GM12873 (cell line): ENCODE data around the gene NFYC.

Source experiments
- TF ChIP-seq, protein P1 (sequence below): IDR thresholded peaks from 2 replicates; pipeline ENCODE4 v1.5.1; 2012; ENCODE audit warnings: low read depth, mild to moderate bottlenecking, moderate library complexity, low read length, control low read depth; ENCODE audit not compliant: insufficient read depth; ENCODE audit errors: missing control alignments

NFYC gene

DNA sequence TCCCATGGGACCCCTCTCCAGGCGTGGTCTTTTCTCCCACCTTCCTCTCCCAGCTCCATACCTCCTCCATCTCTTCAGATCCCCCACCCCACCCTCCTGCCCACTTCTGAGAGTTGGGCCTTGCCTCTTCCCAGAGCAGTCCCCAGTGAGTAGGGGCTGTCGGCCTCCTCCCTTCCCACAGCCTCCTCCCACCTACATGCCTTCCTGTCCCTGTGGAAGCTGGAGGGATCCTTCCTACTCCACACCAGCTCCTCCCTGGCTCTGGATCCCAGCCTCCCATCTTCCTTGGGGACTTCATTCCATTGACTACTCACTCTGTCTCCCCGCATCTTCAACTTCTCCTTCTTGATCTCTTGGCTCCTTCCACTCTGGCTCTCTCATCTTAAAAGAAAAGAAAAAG is 116.9 kb downstream of the NFYC start:
- TF ChIP-seq, protein P1, sequence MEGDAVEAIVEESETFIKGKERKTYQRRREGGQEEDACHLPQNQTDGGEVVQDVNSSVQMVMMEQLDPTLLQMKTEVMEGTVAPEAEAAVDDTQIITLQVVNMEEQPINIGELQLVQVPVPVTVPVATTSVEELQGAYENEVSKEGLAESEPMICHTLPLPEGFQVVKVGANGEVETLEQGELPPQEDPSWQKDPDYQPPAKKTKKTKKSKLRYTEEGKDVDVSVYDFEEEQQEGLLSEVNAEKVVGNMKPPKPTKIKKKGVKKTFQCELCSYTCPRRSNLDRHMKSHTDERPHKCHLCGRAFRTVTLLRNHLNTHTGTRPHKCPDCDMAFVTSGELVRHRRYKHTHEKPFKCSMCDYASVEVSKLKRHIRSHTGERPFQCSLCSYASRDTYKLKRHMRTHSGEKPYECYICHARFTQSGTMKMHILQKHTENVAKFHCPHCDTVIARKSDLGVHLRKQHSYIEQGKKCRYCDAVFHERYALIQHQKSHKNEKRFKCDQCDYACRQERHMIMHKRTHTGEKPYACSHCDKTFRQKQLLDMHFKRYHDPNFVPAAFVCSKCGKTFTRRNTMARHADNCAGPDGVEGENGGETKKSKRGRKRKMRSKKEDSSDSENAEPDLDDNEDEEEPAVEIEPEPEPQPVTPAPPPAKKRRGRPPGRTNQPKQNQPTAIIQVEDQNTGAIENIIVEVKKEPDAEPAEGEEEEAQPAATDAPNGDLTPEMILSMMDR: no peak

DNA sequence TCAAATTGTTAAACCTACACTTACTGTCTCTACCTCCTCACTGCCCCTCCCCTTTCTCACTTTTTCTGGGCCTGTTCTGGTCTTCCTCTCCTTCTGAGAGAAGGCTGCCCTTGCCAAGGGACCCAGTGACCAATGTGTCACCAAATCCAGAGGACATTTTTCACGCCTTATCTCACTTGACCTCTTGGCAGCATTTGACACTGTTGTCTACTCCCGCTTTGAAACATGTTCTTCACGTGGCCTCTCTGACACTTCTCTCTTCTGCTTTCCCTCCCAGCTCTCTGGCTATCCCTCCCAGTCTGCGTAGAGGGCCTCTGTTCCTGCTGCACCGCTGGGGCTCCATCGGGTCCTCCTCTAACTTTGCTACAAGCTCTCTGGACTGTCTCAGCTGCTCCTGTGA is 117.4 kb downstream of the NFYC start:
- TF ChIP-seq, protein P1: no peak

DNA sequence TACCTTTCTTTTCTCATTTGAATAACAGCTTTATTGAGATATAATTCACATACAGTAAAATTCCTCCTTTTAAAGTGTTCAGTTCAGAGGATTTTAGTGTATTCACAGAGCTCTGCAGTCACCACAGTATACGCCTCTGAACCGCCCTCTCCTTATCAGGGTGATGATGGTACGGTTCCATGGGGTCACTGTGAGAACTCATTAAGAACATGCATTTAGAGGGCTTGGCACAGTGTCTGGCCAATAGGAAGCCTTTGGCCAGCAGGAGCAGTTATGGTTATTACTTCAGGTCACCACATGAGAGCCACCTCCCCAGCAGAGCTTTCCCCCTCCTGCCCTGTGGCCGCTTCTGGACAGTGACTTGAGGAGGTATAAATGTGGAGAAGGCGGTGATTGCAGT is 119.4 kb downstream of the NFYC start:
- TF ChIP-seq, protein P1: no peak

DNA sequence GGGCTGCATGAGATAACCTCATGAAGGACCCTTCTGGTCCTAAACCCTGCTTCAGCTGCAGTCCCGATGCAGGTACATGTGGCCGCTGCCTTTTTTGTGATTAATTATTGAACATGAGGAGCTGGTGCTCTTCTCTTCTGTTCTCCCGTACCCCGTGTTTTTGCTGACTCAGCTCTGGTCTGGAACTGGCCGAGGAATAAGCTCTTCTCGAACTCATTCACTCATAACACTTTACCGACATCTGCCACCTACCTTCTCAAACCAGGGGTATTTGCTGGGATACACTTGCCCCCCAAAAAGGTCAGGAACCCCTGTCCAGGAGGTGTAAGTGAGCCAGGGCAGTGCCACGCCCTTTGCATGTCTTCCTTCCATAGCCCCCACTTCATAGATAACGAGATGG is 123.9 kb downstream of the NFYC start:
- TF ChIP-seq, protein P1: no peak

DNA sequence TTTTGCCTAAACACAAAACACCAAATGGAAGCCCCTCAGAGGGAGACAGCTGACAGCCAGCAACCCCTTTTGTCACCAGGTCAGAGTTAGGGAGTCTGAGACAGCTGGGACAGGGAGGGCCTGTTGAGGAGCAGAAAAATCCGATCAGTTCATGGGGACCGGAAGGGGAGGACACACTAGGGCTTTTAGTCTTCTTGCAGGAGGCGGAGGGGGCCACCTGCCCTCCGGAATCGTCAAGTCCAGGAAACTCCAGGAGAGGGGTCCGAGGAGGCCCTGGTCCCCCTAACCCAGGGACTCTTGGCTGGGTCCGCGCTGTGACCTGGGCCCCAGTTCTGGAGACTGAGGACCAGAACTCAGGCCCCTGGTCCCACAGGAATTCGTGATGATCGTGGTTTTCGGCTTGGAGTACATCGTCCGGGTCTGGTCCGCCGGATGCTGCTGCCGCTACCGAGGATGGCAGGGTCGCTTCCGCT is 126.3 kb downstream of the NFYC start:
- TF ChIP-seq, protein P1: no peak

DNA sequence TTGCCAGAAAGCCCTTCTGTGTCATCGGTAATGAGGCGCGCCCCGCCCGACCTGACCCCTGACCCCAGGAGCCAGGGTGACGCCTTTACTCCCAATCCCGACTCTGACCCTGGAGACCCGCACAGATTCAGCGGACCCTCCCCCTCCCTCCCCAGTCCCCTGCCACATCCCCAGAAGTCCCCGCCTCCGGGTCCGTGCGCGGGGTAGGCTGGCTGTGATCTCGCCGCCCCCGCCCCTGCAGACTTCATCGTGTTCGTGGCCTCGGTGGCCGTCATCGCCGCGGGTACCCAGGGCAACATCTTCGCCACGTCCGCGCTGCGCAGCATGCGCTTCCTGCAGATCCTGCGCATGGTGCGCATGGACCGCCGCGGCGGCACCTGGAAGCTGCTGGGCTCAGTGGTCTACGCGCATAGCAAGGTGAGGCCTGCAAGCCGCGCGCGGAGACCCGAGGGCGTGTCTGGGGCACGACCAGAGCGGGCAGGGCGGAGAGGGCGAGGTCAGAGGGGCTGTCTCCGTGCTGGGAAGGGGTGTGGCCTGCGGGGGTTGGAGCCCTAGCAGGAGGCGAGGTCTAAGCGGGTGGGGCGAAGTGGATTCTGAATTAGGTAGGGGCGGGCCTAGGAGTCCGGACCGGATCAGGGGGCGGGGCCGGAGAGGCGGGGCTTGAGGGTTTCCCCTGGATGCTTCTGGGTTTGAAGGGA is 126.9 kb downstream of the NFYC start:
- TF ChIP-seq, protein P1: no peak

DNA sequence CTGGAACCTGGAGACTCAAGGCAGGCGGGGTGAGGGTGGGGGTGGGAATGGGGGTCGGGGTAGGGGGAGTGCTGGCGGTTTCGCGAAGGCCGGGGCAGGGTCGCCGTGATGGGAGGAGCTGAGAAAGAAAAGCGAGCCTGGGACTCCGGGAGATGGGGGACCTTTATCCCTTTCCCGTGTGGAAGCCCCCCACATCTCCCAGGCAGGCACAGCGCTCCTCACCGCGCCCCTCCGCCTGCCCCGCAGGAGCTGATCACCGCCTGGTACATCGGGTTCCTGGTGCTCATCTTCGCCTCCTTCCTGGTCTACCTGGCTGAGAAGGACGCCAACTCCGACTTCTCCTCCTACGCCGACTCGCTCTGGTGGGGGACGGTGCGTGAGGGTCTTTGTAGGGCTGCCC is 127.6 kb downstream of the NFYC start:
- TF ChIP-seq, protein P1: no peak
